ENCODE data around the gene NKD1. TPM values are rescaled to one million over a fixed set of nuclear protein-coding genes. Genes with fewer than 3 reads are reported as not detected.

The NKD1 gene
- total and polyA plus RNA-seq, 8 donors = 12.5 to 46.9 (median 37.9) TPM

GRCh38 chr16:50580180-50580798 lies 32.1 kb downstream of the NKD1 start:
- Histone ChIP-seq H3K4me3 (no peak overlapping the region), H3K27ac (no peak overlapping the region), H3K27me3 (no peaks in the 10 kb centered on the region), H3K36me3 (no peaks in the 10 kb centered on the region), H3K9me3 (no peaks in the 10 kb centered on the region), H3K4me1 (peaks cover 6 to 11% of the 10 kb centered on the region in 2 donors)
- DNase-seq (no peak), ATAC-seq (no peak)
- no peak for TF ChIP-seq CTCF (IDR thresholded peaks at IDR 0.05)
- intact Hi-C loops (cut with DNase I) = no loop called here

GRCh38 chr16:50581845-50582244 lies 33.6 kb downstream of the NKD1 start:
- Histone ChIP-seq H3K9me3 (no peaks in the 10 kb centered on the region), H3K4me3 (no peak overlapping the region), H3K27ac (no peak overlapping the region), H3K4me1 (peaks cover 6 to 11% of the 10 kb centered on the region in 2 donors), H3K36me3 (no peaks in the 10 kb centered on the region), H3K27me3 (no peaks in the 10 kb centered on the region)
- intact Hi-C loops (cut with DNase I) = no loop called here
- TF ChIP-seq CTCF (IDR thresholded peaks at IDR 0.05) = no peak
- no peak for ATAC-seq
- no peak for DNase-seq

GRCh38 chr16:50583211-50583610 lies 35.0 kb downstream of the NKD1 start:
- intact Hi-C loops (cut with DNase I) = no loop called here
- ATAC-seq = no peak

GRCh38 chr16:50584033-50584722 lies 36.0 kb downstream of the NKD1 start:
- Histone ChIP-seq H3K4me3 (no peak overlapping the region), H3K27ac (no peak overlapping the region), H3K36me3 (no peaks in the 10 kb centered on the region), H3K4me1 (peaks cover 6 to 21% of the 10 kb centered on the region in 2 donors), H3K9me3 (no peaks in the 10 kb centered on the region), H3K27me3 (no peaks in the 10 kb centered on the region)
- no peak for TF ChIP-seq CTCF (IDR thresholded peaks at IDR 0.05)
- ATAC-seq (no peak), DNase-seq (no peak)
- intact Hi-C loops (cut with DNase I) = no loop called here

More at GRCh38 chr16:50583211-50583610, 35.0 kb downstream of the NKD1 start:
- Histone ChIP-seq H3K36me3 (no peaks in the 10 kb centered on the region), H3K4me1 (peaks cover 6 to 12% of the 10 kb centered on the region in 2 donors), H3K9me3 (no peaks in the 10 kb centered on the region), H3K27ac (no peak overlapping the region), H3K27me3 (no peaks in the 10 kb centered on the region), H3K4me3 (no peak overlapping the region)
- no peak for TF ChIP-seq CTCF (IDR thresholded peaks at IDR 0.05)
- no peak for DNase-seq

- peak; percentile 39 for ATAC-seq
- Histone ChIP-seq H3K9me3 (no peaks in the 10 kb centered on the region), H3K27me3 (no peaks in the 10 kb centered on the region), H3K4me3 (no peak overlapping the region), H3K27ac (peak overlapping the region; percentile 3 to 17), H3K4me1 (peaks cover 6 to 24% of the 10 kb centered on the region in 2 donors), H3K36me3 (no peaks in the 10 kb centered on the region)
- TF ChIP-seq CTCF (IDR thresholded peaks at IDR 0.05) = no peak
- intact Hi-C loops (cut with DNase I) = no loop called here
- DNase-seq = peak in 3 of 4 donors; percentile 52 to 96 (median 93)
Measured at GRCh38 chr16:50585331-50585776, 37.2 kb downstream of the NKD1 start.
